LNCAP (cell line): Measurements from ENCODE around the gene CPT1B.

Experiments used
- CTCF ChIP-seq: fragments of 450-650 bp; IDR thresholded peaks from 2 replicates; pipeline ENCODE4 v1.5.1; 2017; ENCODE audit warnings: mild to moderate bottlenecking

Gene CPT1B

GRCh38 chr22:50556703-50557102 lies 21.5 kb downstream of the CPT1B start:
- no peak for TF ChIP-seq CTCF

GRCh38 chr22:50553310-50553709 lies 24.9 kb downstream of the CPT1B start:
- TF ChIP-seq CTCF = no peak

- TF ChIP-seq CTCF = no peak
Measured at GRCh38 chr22:50551160-50551752, 27.0 kb downstream of the CPT1B start.

- TF ChIP-seq CTCF = no peak
Measured at GRCh38 chr22:50550395-50550794, 27.8 kb downstream of the CPT1B start.

GRCh38 chr22:50548921-50549790 lies 29.1 kb downstream of the CPT1B start:
- TF ChIP-seq CTCF = no peak

GRCh38 chr22:50548040-50548920 lies 29.9 kb downstream of the CPT1B start:
- no peak for TF ChIP-seq CTCF

GRCh38 chr22:50547263-50547985 lies 30.8 kb downstream of the CPT1B start:
- no peak for TF ChIP-seq CTCF
